DMS153 treated with DMSO at 0.1 percent for 48 hours (cell line): ENCODE results near the gene RPL19.

ENCODE experiments used
- DNase-seq: peaks from one replicate; lab custom pipeline; 2025; ENCODE audit not compliant: unreplicated experiment; lab: John Stamatoyannopoulos, UW

RPL19 gene

GRCh38 chr17:39196808-39197291 lies 3.2 kb upstream of the RPL19 start:
- no peak for DNase-seq

GRCh38 chr17:39197380-39198185 lies 2.5 kb upstream of the RPL19 start, which contains the start of gene CACNB1:
Gene CACNB1, minus strand, starts transcription at chr17:39197669. Its CDS starts 174 bp downstream, at chr17:39197495.
- peak; percentile 69 for DNase-seq

- DNase-seq = no peak
These were observed 1.9 kb upstream of the RPL19 start for GRCh38 chr17:39198186-39198566.

- no peak for DNase-seq
These were observed 338 bp upstream of the RPL19 start for GRCh38 chr17:39199820-39200069.

- no peak for DNase-seq
These were observed 951 bp downstream of the RPL19 start for GRCh38 chr17:39200957-39201510.

GRCh38 chr17:39204245-39204644 lies 4.2 kb downstream of the RPL19 start:
- no peak for DNase-seq

GRCh38 chr17:39205112-39205526 lies 5.0 kb downstream of the RPL19 start:
- DNase-seq = no peak

GRCh38 chr17:39208136-39208535 lies 8.1 kb downstream of the RPL19 start:
- no peak for DNase-seq

GRCh38 chr17:39208893-39209292 lies 8.8 kb downstream of the RPL19 start:
- no peak for DNase-seq

GRCh38 chr17:39209317-39210092 lies 9.4 kb downstream of the RPL19 start:
- DNase-seq = no peak

GRCh38 chr17:39210093-39210434 lies 10.0 kb downstream of the RPL19 start:
- no peak for DNase-seq

GRCh38 chr17:39212195-39212810 lies 12.2 kb downstream of the RPL19 start:
- DNase-seq = no peak

- no peak for DNase-seq
These were observed 12.9 kb downstream of the RPL19 start for GRCh38 chr17:39212841-39213480.

- no peak for DNase-seq
These were observed 13.8 kb downstream of the RPL19 start for GRCh38 chr17:39213852-39214251.

GRCh38 chr17:39217734-39218369 lies 17.8 kb downstream of the RPL19 start:
- DNase-seq = no peak

GRCh38 chr17:39218906-39219305 lies 18.8 kb downstream of the RPL19 start:
- DNase-seq = no peak

- no peak for DNase-seq
These were observed 19.6 kb downstream of the RPL19 start for GRCh38 chr17:39219647-39220154.

GRCh38 chr17:39221572-39221971 lies 21.5 kb downstream of the RPL19 start:
- no peak for DNase-seq

- DNase-seq = no peak
These were observed 22.1 kb downstream of the RPL19 start for GRCh38 chr17:39222151-39222550.
